ENCODE data around the gene MFGE8.
A peak's percentile ranks its signal among the peaks of the same experiment; 100 is the strongest.

The MFGE8 gene

GRCh38 chr15:88908697-88909621 is 4.2 kb downstream of the MFGE8 start:
- no peak overlapping the region for H3K4me3 ChIP-seq
- H3K9ac ChIP-seq: peak overlapping the region in 3 of 11 experiments; percentile 10 to 33 (median 33); a peak in 2 of 22 replicates
- peak overlapping the region in 7 of 11 experiments; percentile 12 to 99 (median 86); a peak in 9 of 22 replicates for H3K4me2 ChIP-seq
- peaks cover 18 to 57% (median 47%) of the 10 kb centered on the region in 10 experiments for H3K4me1 ChIP-seq
- H3K27me3 ChIP-seq: no peaks in the 10 kb centered on the region
- H4K20me1 ChIP-seq: peaks cover 0 to 66% (median 7%) of the 10 kb centered on the region in 11 experiments; a peak in 7 of 22 replicates
- no peaks in the 10 kb centered on the region for H3K9me3 ChIP-seq (replicated peaks in 1 of 11)
- H3K27ac ChIP-seq: peak overlapping the region in 3 of 11 experiments; percentile 11 to 18 (median 12); a peak in 2 of 22 replicates
- H3K36me3 ChIP-seq: peaks cover 0 to 60% (median 48%) of the 10 kb centered on the region in 11 experiments; a peak in 18 of 22 replicates
- no peak for TF ChIP-seq Cebpa-rat (IDR thresholded peaks at IDR 0.05)

- H3K4me1 ChIP-seq: peaks cover 14 to 53% (median 42%) of the 10 kb centered on the region in 10 experiments
- no peaks in the 10 kb centered on the region for H3K27me3 ChIP-seq
- H4K20me1 ChIP-seq: peaks cover 0 to 73% (median 7%) of the 10 kb centered on the region in 11 experiments; a peak in 7 of 22 replicates
- no peak overlapping the region; a peak in 2 of 22 replicates for H3K4me2 ChIP-seq
- H3K36me3 ChIP-seq: peaks cover 0 to 68% (median 56%) of the 10 kb centered on the region in 11 experiments; a peak in 18 of 22 replicates
- H3K4me3 ChIP-seq: no peak overlapping the region
- no peak for TF ChIP-seq Cebpa-rat (IDR thresholded peaks at IDR 0.05)
- H3K27ac ChIP-seq: peak overlapping the region in 1 of 11 experiments; percentile 18; a peak in 1 of 22 replicates
- peak overlapping the region in 1 of 11 experiments; percentile 33; a peak in 1 of 22 replicates for H3K9ac ChIP-seq
- no peaks in the 10 kb centered on the region for H3K9me3 ChIP-seq (replicated peaks in 1 of 11)
Observed at GRCh38 chr15:88908123-88908522, 5.1 kb downstream of the MFGE8 start.

GRCh38 chr15:88907111-88907510 is 6.1 kb downstream of the MFGE8 start:
- no peak overlapping the region for H3K4me2 ChIP-seq
- no peak overlapping the region for H3K9ac ChIP-seq
- no peak overlapping the region for H3K27ac ChIP-seq
- TF ChIP-seq Cebpa-rat (IDR thresholded peaks at IDR 0.05): no peak
- peaks cover 3 to 78% (median 64%) of the 10 kb centered on the region in 11 experiments; a peak in 18 of 22 replicates for H3K36me3 ChIP-seq
- H3K4me1 ChIP-seq: peaks cover 8 to 47% (median 35%) of the 10 kb centered on the region in 10 experiments
- peaks cover 0 to 73% (median 7%) of the 10 kb centered on the region in 11 experiments; a peak in 7 of 22 replicates for H4K20me1 ChIP-seq
- no peak overlapping the region for H3K4me3 ChIP-seq
- no peaks in the 10 kb centered on the region for H3K9me3 ChIP-seq (replicated peaks in 1 of 11)
- no peaks in the 10 kb centered on the region for H3K27me3 ChIP-seq

GRCh38 chr15:88906551-88906950 is 6.6 kb downstream of the MFGE8 start:
- Histone ChIP-seq H3K4me1 (peaks cover 2 to 42% (median 30%) of the 10 kb centered on the region in 10 experiments; a peak in 19 of 20 replicates), H3K27me3 (no peaks in the 10 kb centered on the region), H3K36me3 (peaks cover 3 to 84% (median 70%) of the 10 kb centered on the region in 11 experiments; a peak in 18 of 22 replicates), H3K4me3 (no peak overlapping the region), H4K20me1 (peaks cover 0 to 73% (median 7%) of the 10 kb centered on the region in 11 experiments; a peak in 8 of 22 replicates), H3K9me3 (replicated peaks in 1 of 11) (no peaks in the 10 kb centered on the region), H3K9ac (no peak overlapping the region), H3K27ac (no peak overlapping the region), H3K4me2 (no peak overlapping the region)
- TF ChIP-seq Cebpa-rat (IDR thresholded peaks at IDR 0.05): no peak

DNA sequence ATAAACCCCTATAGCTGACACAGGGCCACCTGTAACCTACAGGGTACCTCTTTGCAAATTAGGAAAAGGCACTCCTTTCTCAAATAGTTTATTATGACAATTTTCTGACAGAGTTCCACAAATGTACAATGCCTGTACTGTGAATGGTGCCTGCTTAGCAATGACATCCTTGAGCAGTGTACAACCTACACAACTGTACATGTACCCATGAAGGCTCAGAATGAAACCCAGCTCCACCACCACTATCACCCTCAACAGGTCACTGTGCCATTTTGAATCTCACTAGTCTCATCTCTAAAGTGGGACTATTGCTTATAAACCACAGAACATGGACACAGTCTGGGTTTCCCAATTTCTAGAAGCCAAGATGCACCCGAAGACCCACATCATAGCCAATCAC is 7.0 kb downstream of the MFGE8 start:
- H3K4me2 ChIP-seq: no peak overlapping the region
- no peak overlapping the region for H3K9ac ChIP-seq
- no peak for TF ChIP-seq Cebpa-rat (IDR thresholded peaks at IDR 0.05)
- H3K4me1 ChIP-seq: peaks cover 0 to 37% (median 26%) of the 10 kb centered on the region in 10 experiments; a peak in 17 of 20 replicates
- no peaks in the 10 kb centered on the region for H3K9me3 ChIP-seq (replicated peaks in 1 of 11)
- H3K36me3 ChIP-seq: peaks cover 3 to 88% (median 73%) of the 10 kb centered on the region in 11 experiments; a peak in 18 of 22 replicates
- no peaks in the 10 kb centered on the region for H3K27me3 ChIP-seq
- peaks cover 0 to 73% (median 7%) of the 10 kb centered on the region in 11 experiments; a peak in 8 of 22 replicates for H4K20me1 ChIP-seq
- H3K27ac ChIP-seq: no peak overlapping the region
- H3K4me3 ChIP-seq: no peak overlapping the region

DNA sequence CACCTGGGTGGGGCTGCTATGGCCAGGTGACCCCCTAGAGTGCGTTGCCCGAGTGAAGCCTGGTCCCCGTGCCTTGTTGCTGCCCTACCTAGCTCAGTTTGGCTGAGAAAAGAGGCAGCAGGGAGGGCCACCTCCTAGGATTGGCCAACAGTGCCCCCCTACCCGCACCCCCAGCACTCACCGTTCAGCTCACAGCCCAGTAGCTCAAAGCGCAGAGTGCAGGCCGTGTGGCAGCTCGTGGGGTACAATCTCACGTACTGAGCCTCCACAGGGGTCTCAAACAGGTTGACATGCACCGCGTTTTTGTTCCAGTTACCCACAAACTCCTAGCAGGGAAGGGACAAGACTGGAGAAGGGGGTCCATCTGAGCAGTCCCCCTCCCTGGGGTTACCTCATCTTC is 7.6 kb downstream of the MFGE8 start:
- Histone ChIP-seq H3K4me2 (no peak overlapping the region), H3K9me3 (replicated peaks in 1 of 11) (no peaks in the 10 kb centered on the region), H3K4me3 (no peak overlapping the region), H3K4me1 (peaks cover 0 to 32% (median 20%) of the 10 kb centered on the region in 10 experiments; a peak in 17 of 20 replicates), H3K27ac (no peak overlapping the region), H3K27me3 (no peaks in the 10 kb centered on the region), H4K20me1 (peaks cover 0 to 70% (median 4%) of the 10 kb centered on the region in 11 experiments; a peak in 7 of 22 replicates), H3K9ac (no peak overlapping the region), H3K36me3 (peaks cover 3 to 92% (median 74%) of the 10 kb centered on the region in 11 experiments; a peak in 19 of 22 replicates)
- TF ChIP-seq Cebpa-rat (IDR thresholded peaks at IDR 0.05): no peak

- Histone ChIP-seq H3K36me3 (peaks cover 3 to 93% (median 71%) of the 10 kb centered on the region in 11 experiments; a peak in 19 of 22 replicates), H3K27ac (no peak overlapping the region), H3K4me1 (peaks cover 0 to 24% (median 12%) of the 10 kb centered on the region in 10 experiments; a peak in 15 of 20 replicates), H3K9ac (no peak overlapping the region), H3K9me3 (replicated peaks in 1 of 11) (no peaks in the 10 kb centered on the region), H3K4me2 (no peak overlapping the region; a peak in 1 of 22 replicates), H3K4me3 (no peak overlapping the region), H3K27me3 (no peaks in the 10 kb centered on the region), H4K20me1 (peaks cover 0 to 62% (median 4%) of the 10 kb centered on the region in 11 experiments; a peak in 7 of 22 replicates)
- TF ChIP-seq Cebpa-rat (IDR thresholded peaks at IDR 0.05): no peak
Observed at GRCh38 chr15:88904624-88905327, 8.4 kb downstream of the MFGE8 start.

DNA sequence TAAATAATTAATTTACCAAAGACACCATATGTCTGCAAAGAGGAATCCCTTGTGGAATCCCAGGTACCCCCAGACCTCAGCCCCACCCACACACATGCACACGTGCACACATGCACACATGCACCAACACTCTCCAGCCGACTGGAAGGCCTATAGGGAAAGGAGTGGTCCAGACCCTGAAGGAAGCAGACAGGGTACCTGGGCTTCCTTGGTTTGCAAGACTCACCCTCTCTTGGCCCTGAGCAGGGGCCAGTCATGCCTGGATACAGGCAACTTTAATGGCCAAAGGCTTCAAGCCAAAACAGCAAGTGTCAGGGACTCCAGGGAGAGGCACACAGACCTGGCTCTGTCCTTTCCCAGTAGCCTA is 8.9 kb downstream of the MFGE8 start:
- Histone ChIP-seq H4K20me1 (peaks cover 0 to 57% (median 4%) of the 10 kb centered on the region in 11 experiments; a peak in 7 of 22 replicates), H3K4me2 (no peak overlapping the region), H3K36me3 (peaks cover 3 to 93% (median 66%) of the 10 kb centered on the region in 11 experiments; a peak in 19 of 22 replicates)

More for the DNA sequence above, 8.9 kb downstream of the MFGE8 start:
- Histone ChIP-seq H3K9ac (no peak overlapping the region), H3K27ac (no peak overlapping the region), H3K27me3 (no peaks in the 10 kb centered on the region), H3K4me3 (no peak overlapping the region), H3K9me3 (replicated peaks in 1 of 11) (no peaks in the 10 kb centered on the region), H3K4me1 (peaks cover 0 to 19% (median 7%) of the 10 kb centered on the region in 10 experiments; a peak in 11 of 20 replicates)
- no peak for TF ChIP-seq Cebpa-rat (IDR thresholded peaks at IDR 0.05)

Data from BLaER1 treated with 17β-estradiol and CSF1 and Interleukin-3, amounts not matched to agents 10 nM and 100 nM (cell line).